GM19452 (cell line): ENCODE measurements around the gene TRAFD1.

Experiments used
- ATAC-seq: cut with Tn5 transposase; IDR thresholded peaks from one replicate; pipeline ENCODE4 v1.9.1; 2021; ENCODE audit not compliant: unreplicated experiment

TRAFD1 gene

DNA sequence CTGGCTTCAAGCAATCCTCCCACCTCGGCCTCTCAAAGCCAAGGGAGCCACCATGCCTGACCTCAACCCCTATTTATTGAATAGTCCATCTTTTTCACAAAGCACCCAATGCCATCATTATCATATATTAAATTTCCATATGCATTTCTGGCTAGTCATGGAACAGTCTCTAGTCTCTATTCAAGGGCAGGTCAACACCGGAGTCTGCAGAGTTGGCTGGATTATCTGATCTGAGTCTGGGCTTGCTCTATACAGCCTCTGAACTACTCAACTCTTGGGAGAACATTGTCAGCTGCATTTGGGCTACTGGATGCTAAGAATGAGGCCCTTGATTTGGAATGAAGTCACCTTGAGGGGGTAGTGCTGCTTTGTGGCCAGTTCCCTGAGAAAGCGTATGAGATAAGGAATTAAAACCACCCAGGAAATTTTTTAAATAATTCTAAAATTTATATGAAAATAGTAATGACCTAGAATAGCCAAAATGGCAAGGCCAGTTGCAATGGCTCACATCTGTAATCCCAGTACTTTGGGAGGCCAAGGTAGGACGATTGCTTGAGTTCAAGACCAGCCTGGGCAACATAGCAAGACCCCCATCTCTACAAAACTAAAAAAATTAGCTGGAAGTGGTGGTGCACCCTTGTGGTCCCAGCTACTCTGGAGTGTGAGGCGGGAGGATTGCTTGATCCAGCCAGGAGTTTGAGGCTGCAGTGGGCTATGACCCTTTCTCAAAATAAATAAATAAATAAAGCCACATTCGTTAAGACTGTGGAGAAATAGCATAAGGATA, 9.9 kb upstream of the TRAFD1 start:
- no peak for ATAC-seq

DNA sequence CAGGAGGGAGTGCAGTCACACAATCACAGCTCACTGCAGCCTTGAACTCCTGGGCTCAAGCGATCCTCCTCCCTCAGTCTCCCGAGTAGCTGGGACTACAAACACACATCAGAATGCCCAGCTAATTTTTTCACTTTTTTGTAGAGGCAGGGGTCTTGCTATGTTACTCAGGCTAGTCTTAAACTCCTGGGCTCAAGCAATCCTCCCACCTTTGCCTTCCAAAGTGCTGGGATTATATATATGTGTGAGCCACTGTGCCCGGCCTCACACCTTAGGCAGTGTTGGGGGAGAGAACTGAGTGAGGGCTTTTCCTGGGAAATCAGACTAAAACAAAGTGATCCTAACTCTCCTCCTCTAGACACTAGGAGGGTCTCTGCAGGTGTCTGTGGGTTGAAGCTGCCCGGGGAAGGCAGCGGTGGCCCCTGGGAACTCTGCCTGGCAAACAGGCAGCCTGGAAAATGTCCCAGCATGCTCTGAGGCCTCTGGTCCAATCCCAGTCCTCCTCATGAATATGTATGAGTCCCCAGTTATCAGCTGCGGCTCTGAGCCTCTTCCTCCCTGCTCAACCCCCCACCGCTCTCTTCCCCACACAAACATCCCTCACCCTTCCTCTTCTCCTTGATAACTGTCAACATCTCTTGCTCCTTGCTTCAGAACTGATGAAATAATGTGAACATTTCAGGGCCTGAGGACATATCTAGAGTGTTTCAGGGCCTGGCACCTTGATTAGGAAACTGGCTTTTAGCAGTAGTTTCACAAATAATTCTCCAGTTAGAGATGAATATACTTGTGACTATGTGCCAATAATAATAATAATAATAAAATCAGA, 8.9 kb upstream of the TRAFD1 start:
- no peak for ATAC-seq

DNA sequence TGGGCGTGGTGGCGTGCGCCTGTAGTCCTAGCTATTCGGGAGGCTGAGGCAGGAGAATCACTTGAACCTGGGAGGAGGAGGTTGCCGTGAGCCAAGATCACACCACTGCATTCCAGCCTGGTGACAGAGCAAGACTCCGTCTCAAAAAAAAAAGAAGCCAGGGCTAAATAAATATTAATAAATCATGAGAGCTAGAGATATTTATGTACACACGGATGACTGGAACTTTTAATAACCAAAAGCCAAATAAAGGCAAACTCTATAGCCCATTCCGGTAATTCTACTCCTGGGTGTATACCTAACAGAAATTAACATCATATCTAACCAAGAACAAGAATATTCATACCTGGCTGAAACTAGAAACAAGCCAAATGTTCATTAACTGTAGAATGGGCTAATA, 7.7 kb upstream of the TRAFD1 start:
- no peak for ATAC-seq

DNA sequence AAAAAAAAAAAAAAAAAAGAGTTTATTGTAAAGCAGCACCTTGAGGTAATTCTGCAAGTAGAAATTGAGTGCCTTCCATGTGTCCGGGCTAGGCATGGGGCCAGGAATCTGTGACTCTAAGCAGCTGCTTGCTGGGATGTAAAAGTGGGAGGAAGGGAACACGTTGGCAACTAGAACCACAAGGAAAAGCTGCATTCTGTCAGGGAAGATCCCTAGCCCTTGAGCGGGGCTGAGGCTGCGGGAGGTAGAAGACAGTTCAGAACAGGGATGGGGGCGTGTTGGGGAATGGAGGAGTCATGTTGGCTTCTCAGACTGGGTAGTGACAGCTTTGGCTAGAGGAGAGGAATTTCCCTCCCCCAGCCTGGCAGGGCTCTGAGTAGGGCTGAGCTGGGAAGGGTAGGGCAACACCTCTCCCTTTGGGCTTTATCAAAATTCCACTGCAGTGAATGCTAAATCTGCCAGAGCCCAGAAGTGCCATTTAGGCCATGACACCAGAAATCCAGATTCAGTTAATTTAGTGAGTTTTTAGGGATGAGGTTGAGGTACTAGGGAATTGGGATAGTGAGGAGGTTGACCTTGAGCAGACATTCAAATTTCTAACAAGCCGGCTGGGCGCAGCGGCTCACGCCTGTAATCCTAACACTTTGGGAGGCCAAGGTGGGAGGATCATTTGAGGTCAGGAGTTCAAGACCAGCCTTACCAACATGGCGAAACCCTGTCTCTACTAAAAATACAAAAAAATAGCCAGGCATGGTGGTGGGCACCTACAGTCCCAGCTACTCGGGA, 3.4 kb upstream of the TRAFD1 start:
- ATAC-seq: no peak

DNA sequence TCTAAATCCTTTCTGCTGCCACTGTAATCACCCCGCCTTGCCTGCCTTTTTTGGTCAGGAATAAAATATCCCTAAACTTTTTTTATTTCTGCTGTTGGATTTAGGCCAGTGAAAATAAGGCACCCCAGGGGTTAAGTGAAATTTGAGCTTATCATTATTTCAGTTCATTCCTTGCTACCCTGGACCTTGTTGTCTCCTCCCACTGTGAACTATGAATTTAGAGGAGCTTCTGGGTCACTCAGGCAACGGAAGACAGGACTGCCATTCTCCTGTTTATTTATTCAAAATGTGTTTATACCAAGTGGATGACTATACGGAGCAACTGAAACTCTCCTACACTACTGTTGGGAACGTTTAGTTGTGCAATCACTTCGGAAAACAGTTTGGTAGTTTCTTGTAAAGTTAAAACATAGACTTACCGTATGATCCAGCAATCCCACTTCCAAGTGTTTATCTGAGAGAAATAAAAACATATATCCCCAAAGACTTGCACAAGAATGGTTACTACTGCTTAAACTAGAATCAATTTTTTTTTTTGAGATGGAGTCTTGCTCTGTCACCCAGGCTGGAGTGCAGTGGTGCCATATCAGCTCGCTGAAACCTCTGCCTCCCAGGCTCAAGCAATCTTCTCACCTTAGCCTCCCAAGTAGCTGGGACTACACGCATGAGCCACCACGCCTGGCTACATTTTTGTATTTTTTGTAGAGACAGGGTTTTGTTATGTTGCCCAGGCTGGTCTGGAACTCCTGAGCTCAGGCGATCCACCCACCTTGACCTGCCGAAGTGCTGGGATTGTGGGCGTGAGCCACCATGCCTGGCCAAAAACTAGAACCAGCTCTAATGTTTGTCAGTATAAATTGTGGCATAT, 2.3 kb upstream of the TRAFD1 start:
- no peak for ATAC-seq

DNA sequence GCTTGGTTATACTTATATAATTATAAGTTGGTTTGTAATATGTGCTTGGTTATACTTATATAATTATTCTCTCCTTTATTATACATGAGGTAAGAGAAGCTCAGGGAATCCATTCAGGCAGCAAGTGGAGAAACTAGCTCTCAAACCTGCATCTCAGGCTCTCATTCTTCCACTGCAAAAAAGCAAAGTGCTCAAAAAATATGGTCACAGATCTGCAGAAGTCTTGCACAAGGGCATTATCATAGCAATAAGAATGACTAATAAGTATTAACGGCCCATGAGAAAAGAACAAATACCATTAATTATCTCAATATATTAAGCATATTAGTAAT, 476 bp upstream of the TRAFD1 start:
- no peak for ATAC-seq

DNA sequence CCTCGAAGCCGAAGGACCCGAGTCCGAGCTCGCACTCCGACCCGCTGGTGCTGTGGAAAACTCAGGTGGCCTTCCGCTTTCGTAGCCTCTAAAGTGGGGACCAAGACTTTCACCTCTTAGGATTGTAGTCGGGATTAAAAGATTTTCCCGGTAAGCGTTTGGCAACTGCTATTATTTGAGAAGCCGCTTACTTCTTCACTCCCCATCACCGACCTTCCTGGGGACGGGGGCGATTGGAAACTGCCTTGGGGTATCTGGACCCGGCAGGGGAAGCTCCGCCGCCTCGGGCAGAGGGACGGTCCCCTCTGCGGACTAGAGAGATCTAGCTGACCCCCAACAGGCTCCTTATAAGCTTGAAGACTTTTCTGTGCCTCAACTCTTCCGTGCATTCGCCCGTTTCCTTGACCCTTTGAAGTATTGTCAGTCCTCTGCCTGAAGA, 659 bp downstream of the TRAFD1 start:
- no peak for ATAC-seq

DNA sequence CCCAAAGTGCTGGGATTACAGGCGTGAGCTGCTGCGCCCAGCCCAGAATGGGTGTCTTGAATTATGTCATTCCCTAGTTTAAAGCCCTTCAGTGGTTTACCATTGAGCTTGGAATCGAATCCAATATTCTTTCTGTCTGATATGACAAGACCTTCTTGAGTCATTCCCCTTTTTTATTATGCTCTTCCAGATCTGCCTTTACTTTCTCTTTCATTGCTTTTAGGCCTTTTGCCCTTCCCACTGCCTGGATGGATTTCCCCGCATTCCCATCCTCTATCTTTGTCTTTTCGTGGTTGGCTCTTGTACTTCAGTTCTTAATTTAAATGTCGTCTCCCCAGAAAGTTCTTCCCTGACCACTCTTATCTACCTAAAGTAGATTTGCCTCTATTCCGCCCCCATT, 1.6 kb downstream of the TRAFD1 start:
- ATAC-seq: no peak

DNA sequence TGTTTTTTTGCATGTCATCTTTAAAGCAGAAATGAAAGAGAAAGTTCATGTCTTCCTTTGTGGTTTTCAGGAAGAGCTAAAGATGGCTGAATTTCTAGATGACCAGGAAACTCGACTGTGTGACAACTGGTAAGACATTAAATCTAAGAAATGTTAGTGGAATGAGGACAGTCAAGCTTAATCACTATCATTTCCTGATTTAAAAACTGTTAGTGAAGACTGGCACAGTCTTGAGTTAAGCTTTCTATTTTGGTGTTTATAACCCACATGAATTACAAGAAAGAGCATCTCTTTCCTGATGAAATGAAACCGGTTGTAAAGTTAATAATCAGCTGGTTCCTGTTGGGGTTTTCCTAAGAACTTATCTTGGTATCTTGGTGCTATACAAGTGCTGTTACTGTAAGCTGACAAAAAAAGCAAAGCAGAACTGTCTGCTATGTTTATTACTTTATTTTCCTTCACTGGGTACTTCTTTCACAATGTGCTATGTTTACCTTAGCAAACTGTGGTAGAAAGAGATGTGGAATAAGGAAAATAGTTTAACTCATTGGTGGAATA, 5.2 kb downstream of the TRAFD1 start:
- ATAC-seq: peak; percentile 51

DNA sequence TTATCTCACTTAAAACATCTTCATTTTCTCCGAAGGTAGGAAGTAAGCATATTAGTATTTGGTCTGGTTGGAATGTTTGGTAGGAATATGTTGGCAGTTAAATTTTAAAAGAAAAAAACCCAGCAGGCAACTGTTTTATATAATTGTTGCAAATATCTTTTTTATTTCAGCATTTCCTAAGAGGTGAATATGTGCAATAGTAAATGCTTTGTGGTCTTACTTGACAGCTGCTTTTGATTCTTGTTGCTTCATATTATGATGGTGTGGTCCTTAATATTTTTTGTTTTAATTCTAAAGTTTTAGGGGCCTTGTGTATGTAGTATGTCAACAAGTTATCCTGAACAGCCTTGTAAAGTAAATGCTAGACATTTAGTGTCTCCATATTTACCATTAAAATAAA, 6.3 kb downstream of the TRAFD1 start:
- ATAC-seq: no peak

DNA sequence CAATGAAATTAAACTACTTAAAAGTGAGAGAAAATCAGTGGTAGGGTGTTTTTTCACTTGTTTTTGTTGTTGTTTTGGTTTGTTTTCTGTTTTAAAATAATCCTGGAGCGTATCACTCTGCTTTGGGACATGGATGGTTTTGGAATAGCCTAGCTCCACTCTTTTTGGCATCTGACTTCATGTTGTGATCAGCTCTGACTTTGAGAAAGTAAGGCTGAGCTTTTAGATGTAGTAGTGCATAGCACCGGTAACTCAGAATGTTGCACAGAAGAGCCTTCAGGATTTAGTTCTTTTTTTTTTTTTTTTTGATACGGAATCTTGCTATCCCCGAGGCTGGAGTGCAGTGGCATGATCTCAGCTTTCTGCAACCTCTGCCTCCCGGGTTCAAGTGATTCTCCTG, 8.1 kb downstream of the TRAFD1 start:
- no peak for ATAC-seq

DNA sequence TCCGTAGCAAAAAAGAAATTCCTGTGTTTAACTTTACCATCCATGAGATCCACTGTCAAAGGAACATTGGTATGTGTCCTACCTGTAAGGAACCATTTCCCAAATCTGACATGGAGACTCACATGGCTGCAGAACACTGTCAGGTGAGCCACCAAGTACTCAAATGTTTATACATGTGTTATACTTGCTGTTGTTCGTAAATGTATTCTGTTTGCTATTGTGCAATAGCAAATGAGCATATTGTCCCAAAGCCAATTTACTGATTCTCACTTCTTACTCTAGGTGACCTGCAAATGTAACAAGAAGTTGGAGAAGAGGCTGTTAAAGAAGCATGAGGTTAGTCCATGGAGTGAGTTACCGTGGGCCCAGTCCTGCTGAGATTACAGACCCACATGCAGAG, 9.4 kb downstream of the TRAFD1 start:
- ATAC-seq: no peak

DNA sequence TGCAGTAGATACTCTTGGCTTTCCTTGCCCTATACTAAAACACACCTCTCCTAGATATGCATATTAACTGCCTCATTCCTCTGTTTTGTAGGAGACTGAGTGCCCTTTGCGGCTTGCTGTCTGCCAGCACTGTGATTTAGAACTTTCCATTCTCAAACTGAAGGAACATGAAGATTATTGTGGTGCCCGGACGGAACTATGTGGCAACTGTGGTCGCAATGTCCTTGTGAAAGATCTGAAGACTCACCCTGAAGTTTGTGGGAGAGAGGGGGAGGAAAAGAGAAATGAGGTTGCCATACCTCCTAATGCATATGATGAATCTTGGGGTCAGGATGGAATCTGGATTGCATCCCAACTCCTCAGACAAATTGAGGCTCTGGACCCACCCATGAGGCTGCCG, 15.4 kb downstream of the TRAFD1 start:
- ATAC-seq: no peak

DNA sequence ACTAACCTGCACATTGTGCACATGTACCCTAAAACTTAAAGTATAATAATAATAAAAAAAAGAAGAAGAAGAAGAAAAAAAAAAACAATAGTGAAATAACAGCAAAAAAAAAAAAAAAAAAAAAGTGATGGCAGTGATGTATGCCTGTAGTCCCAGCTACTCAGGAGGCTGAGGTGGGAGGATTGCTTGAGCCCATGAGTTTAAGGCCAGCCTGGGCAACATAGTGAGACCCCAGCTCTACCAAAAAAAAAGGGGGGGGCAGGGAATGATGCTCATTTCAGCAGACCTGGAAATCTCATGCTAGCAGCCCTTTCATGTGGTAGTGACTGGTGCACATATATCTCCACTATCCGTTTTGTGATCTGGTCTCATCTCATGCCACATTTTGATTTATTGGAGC, 20.8 kb downstream of the TRAFD1 start:
- no peak for ATAC-seq

DNA sequence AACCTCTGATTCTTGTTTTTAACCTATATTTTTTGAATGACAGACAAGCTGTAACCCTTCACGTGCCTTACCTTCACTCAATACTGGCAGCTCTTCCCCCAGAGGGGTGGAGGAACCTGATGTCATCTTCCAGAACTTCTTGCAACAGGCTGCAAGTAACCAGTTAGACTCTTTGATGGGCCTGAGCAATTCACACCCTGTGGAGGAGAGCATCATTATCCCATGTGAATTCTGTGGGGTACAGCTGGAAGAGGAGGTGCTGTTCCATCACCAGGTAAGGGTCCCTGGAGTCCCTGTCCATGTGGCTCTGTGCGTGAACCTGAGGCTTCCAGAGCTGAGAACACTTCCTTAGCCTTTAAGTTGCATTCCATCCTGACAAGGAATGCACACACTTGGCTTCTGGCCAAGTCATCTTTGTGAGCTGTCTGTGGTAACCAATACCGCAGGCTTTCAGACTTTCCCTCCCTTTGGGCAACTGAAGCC, 22.7 kb downstream of the TRAFD1 start:
- no peak for ATAC-seq

DNA sequence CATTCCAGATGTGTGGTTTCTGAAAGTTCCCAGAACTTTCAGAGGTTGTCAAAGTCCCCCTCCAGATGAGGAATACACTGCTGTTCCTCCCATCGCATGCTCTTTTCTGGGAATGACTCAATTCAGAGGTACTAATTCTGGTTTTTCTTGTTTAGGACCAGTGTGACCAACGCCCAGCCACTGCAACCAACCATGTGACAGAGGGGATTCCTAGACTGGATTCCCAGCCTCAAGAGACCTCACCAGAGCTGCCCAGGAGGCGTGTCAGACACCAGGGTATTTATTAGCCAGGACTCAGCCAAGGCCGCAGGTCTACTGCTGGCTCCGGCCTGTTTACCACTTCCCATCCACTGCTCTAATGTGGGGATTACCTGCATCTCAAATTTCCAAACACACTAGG, 24.2 kb downstream of the TRAFD1 start:
- ATAC-seq: no peak

DNA sequence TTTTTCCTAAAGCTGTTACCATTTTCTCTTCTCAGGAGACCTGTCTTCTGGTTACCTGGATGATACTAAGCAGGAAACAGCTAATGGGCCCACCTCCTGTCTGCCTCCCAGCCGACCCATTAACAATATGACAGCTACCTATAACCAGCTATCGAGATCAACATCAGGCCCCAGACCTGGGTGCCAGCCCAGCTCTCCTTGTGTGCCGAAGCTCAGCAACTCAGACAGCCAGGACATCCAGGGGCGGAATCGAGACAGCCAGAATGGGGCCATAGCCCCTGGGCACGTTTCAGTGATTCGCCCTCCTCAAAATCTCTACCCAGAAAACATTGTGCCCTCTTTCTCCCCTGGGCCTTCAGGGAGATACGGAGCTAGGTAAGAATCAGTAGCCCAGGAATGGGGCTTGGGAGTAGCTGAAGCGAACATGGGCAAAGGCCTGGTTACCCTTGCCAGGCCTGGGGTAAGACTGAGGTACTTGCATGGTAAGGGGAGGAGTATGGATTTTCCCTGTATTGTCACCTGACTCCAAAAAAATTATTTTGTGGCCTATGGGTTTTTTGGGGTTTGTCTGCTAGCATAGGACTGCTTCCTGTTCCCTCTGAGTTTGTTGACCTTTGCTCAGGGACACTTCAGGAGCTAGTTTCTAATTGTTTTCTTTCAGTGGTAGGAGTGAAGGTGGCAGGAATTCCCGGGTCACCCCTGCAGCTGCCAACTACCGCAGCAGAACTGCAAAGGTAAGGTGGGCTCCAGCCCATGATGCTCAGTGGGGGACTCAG, 26.6 kb downstream of the TRAFD1 start:
- ATAC-seq: no peak

DNA sequence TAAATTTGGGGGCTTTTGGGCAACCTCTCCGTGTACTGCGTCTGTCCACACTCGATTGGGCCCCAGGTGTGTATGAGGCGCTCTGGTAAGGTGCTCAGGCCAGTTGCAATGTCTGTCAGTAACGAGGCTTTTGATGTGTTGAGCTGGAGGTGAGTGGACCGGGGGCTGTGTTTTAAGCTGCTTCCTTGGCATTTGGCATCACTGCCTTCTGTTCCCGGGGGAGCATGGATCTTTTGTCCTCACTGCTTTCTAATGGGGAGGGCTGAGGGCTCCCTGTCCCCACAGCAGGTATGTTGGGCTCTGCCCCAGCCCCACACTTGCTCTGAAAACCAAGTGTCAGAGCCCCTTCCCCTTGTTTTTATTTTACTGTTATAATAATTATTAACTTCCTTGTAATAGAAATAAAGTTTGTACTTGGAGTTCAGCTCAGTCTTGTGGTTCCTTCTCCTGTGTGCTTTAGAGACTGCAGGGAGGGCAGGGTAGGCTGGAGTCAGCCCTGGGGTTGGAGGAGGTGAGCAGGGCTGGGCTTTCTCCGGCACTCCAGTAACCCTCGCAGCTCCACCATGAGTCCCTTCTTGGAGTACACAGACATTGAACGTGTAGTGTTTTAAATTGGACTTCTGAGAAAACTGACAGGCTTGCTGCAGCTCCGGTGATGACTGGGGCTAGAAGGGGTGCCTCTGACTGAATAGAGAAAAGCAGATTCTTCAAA, 28.0 kb downstream of the TRAFD1 start:
- ATAC-seq: no peak

DNA sequence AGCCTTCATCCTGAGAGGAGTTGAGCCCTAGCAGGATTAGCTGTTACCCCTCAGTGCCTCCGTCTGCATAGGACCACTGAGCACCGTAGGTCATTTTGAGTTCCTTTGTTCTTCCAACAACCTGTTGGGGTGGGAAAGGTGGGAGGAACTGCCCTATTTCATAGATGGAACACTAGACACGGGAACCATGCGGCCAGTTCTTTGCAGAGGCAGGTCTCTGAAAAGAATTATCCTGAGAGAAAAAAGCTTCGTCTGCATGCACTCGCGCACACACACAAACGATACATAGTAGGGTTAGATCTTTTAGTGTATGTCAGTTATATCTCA, 28.5 kb downstream of the TRAFD1 start:
- ATAC-seq: no peak
